ENCODE measurements around the gene FAF2.
"Not testable (repeated sequence)": the region's sequence is repeated elsewhere in the genome, so short reads cannot be mapped to it uniquely, and the experiment has no call there.

The FAF2 gene

GRCh38 chr5:176416965-176417364, 31.2 kb upstream of the FAF2 start:
- no peak for DNase-seq

GRCh38 chr5:176418251-176418650, 29.9 kb upstream of the FAF2 start:
- no peak for DNase-seq

- no peak for DNase-seq
Observed at GRCh38 chr5:176420086-176420485, 28.1 kb upstream of the FAF2 start.

DNA sequence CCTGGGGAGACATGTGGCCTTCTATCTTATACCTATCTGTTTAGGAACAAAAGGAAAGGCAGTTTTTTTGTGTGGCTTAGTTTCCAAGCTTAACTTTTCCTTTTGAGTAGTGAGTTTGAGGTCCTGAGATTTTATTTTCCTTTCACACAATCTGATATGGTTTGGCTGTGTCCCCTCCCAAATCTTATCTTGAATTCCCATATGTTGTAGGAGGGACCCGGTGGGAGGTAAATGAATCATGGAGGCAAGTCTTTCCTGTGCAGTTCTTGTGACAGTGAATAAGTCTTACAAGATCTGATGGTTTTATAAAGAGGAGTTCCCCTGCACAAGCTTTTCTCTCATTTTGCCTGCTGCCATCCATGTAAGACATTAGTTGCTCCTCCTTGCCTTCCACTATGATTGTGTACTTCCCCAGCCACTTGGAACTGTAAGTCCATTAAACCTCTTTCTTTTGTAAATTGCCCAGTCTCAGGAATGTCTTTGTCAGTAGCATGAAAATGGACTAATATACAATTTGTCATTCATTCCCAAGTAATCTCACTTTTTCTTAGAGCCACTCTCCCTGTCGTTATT, 27.1 kb upstream of the FAF2 start:
- no peak for DNase-seq

GRCh38 chr5:176424181-176424580, 24.0 kb upstream of the FAF2 start:
- DNase-seq: no peak

GRCh38 chr5:176425138-176425537, 23.0 kb upstream of the FAF2 start:
- no peak for DNase-seq

DNA sequence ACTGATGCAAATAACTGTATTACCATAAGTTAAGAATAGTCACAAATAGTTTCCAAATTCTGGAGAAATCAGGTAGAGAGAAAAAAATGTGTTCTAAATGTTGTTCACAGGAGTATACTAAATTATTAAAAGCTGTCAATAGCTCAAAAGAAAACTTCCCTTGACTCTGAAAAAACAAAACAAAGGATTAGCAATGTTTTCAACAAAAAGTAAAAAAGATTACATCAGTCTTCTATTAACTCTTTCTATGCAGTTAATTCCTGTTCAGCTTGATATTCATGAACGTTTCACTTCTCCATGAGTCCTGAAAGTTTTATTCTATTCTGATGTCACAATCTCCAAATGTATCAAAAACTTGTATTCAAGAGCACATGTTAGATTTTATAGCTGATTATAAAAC, 22.4 kb upstream of the FAF2 start:
- no peak for DNase-seq

GRCh38 chr5:176426876-176427275, 21.3 kb upstream of the FAF2 start:
- no peak for DNase-seq

GRCh38 chr5:176427971-176428370, 20.2 kb upstream of the FAF2 start:
- no peak for DNase-seq

- no peak for DNase-seq
Observed at GRCh38 chr5:176429972-176430371, 18.2 kb upstream of the FAF2 start.

GRCh38 chr5:176432707-176433106, 15.5 kb upstream of the FAF2 start:
- no peak for DNase-seq

- no peak for DNase-seq
Observed at GRCh38 chr5:176436656-176437055, 11.5 kb upstream of the FAF2 start.

DNA sequence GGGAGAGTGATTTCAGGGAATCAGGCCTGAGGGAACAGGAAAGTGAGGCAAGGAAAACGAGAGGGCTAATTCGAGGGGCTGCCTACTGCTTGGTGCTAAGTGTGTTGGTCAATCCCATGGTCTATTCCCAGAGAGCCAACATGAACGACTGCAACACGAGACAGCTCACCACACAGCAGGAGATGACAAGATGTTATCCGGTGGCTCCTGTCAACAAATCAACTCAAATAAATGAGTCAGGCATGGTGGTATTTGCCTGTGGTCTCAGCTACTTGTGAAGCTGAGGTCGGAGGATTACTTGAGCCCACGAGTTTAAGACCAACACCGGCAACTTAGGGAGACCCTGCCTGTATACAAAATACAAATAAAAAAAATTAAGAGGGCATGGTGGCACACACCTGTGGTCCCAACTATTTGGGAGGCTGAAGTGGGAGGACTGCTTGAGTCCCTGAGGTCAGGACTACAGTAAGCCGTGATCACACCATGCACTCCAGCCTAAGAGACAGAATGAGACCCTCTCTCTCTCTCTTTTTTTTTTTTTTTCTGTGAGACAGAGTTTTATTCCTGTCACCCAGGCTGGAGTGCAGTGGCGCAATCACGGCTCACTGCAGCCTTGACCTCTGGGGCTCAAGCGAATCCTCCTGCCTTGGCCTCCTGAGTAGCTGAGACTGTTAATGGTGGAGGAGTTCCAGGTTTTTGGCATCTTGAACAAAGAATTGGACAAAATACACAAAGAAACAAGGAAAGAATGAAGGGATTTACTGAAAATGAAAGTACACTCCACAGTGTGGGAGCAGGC, 9.0 kb upstream of the FAF2 start:
- no peak for DNase-seq

- DNase-seq: no peak
Observed at GRCh38 chr5:176440927-176441706, 7.1 kb upstream of the FAF2 start.

- no peak for DNase-seq
Observed at GRCh38 chr5:176441921-176442323, 6.3 kb upstream of the FAF2 start.

GRCh38 chr5:176442911-176443310, 5.3 kb upstream of the FAF2 start:
- not testable (repeated sequence) for DNase-seq

DNA sequence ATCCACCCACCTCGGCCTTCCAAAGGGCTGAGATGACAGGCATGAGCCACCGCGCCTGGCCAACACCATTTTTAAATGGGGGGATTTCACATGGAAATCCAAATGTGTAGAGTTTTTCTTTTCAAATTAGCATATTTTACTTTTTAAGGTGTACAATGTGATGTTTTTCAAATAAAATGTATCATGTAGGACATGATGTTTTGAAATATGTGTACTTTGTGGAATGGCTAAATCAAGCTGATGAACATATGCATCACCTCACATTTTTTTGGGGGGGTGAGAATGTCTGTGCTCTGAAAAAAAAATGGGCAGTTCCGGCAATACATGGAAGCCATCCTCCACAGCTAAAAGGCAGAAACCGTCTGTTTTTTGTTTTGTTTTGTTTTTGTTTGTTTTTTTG, 3.4 kb upstream of the FAF2 start:
- no peak for DNase-seq

DNA sequence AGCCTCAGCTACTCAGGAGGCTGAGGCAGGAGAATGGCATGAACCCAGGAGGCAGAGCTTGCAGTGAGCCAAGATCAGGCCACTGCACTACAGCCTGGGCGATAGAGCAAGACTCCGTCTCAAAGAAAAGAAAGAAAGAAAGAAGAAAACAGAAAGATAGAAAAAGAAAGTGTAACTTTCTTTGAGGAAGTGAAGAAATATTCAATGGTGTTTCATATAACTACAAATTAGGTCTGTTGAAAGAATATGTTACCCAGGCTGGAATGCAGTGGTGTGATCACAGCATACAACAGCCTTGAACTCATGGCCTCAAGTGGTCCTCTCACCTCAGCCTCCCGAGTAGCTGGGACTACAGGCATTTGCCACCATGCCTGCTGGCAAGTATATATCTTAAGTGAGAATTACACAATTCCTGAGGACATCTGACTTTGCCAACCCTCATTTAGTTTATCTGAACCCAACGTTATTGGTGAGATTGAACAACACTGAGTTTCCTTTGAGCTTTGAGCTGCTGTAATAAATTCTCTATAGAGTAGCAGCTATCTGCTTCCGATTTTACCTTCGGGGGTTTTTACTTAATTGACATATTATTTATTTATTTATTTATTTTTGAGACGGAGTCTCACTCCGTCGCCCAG, 2.0 kb upstream of the FAF2 start:
- DNase-seq: no peak

DNA sequence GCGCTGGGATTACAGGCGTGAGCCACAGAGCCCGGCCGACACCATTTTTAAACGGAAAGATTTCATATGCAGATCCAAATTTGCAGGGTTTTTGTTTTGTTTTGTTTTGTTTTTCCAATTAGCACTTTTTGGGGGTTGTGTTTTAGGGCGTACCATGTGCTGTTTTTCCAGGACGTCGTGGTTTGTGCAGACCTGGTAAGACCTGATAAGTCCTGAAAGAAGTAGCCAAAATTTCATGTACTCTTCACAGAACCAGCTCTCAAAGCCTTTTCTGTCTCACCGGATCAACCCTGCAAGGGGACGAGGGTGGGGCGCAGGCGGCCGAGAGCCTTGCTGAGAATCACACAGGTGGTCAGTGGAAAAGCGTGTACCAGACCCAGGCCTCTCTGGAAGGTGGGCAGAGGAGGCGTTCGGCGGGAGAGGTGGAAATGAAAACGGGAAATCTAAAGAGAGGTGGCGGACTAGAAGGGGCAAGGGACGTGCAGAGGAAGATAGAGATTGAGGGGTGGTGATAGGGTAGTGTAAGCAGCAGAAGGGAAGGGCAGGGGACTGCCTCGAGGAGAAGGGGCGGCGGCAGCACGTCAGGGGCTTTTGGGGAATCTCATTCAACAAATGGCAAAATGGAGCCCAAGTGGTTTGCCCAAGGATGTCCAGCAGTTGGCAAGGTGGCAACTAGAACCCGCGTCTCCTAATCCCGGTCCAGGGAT, 1.1 kb upstream of the FAF2 start:
- DNase-seq: peak in 19 of 56 donors; percentile 6 to 44 (median 26)

DNA sequence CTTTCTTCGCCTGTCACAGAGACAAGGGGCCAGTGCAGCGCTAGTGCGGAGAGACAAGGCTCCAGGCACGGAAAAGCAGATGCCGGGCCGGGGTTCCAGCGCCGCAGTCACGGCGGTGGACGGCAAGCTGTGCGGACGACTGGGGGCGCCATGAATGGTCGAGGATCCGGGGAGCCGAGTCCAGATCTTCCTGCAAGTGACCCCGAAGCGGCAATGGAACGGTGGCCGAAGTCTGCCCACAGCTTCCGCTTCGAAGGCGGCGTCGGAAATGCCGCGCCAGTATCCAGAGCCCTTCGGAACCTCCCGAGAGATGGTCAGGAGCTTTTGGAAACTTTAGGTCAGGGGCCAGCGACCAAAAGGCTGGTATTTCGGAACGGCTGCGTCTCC, 601 bp upstream of the FAF2 start:
- peak in 25 of 56 donors; percentile 30 to 88 (median 69) for DNase-seq

GRCh38 chr5:176450077-176450476, 1.9 kb downstream of the FAF2 start:
- DNase-seq: no peak
